GM23248 (cell line): ENCODE measurements around the gene FAM162A. TPM values are rescaled to one million over a fixed set of nuclear protein-coding genes. Genes with fewer than 3 reads are reported as not detected.

Experiments used
- DNase-seq: peaks from one replicate; pipeline ENCODE4 v3.0.0-alpha.2; 2015
- H2AFZ ChIP-seq: fragments of 200-600 bp; sonication (generic); 2 replicates; pipeline ENCODE4 v1.6.1; 2016; ENCODE audit warnings: antibody characterized with exemption
- H3F3A ChIP-seq: fragments of 200-600 bp; sonication (generic); 2 replicates; pipeline ENCODE4 v1.6.1; 2016; ENCODE audit warnings: mild to moderate bottlenecking, antibody characterized with exemption, mixed run types; ENCODE audit not compliant: insufficient read depth
- H3K27ac ChIP-seq: fragments of 200-600 bp; sonication (generic); 2 replicates; pipeline ENCODE4 v1.5.1; 2016; ENCODE audit warnings: mild to moderate bottlenecking
- H3K27me3 ChIP-seq: fragments of 200-600 bp; sonication (generic); replicated peaks from 2 replicates; pipeline ENCODE4 v1.6.1; 2016; ENCODE audit warnings: mild to moderate bottlenecking; ENCODE audit not compliant: insufficient read depth
- H3K36me3 ChIP-seq: fragments of 200-600 bp; sonication (generic); 2 replicates; pipeline ENCODE4 v1.6.1; 2016; ENCODE audit warnings: low read depth, mild to moderate bottlenecking
- H3K4me1 ChIP-seq: fragments of 200-600 bp; sonication (generic); 2 replicates; pipeline ENCODE4 v1.6.1; 2016; ENCODE audit warnings: mild to moderate bottlenecking; ENCODE audit not compliant: insufficient read depth
- H3K4me2 ChIP-seq: fragments of 200-600 bp; sonication (generic); one replicate; pipeline ENCODE4 v1.6.1; 2016; ENCODE audit warnings: mild to moderate bottlenecking; ENCODE audit not compliant: unreplicated experiment
- H3K4me3 ChIP-seq: fragments of 200-600 bp; sonication (generic); 2 replicates; pipeline ENCODE4 v1.5.1; 2016; ENCODE audit warnings: mild to moderate bottlenecking
- H3K79me2 ChIP-seq: fragments of 200-600 bp; sonication (generic); 2 replicates; pipeline ENCODE4 v1.6.1; 2016; ENCODE audit warnings: mild to moderate bottlenecking; ENCODE audit not compliant: insufficient read depth
- H3K9ac ChIP-seq: fragments of 200-600 bp; sonication (generic); 2 replicates; pipeline ENCODE4 v1.6.1; 2016; ENCODE audit warnings: mild to moderate bottlenecking
- H3K9me2 ChIP-seq: fragments of 200-600 bp; sonication (generic); 2 replicates; pipeline ENCODE4 v1.6.1; 2016; ENCODE audit warnings: mixed run types, mild to moderate bottlenecking, moderate library complexity; ENCODE audit not compliant: insufficient read depth
- H3K9me3 ChIP-seq: fragments of 200-600 bp; sonication (generic); one replicate; pipeline ENCODE4 v1.6.1; 2017; ENCODE audit warnings: low read depth
- H4K20me1 ChIP-seq: fragments of 200-600 bp; sonication (generic); 2 replicates; pipeline ENCODE4 v1.6.0; 2016; ENCODE audit not compliant: insufficient read depth
- EZH2 ChIP-seq: fragments of 200-600 bp; sonication (generic); IDR thresholded peaks from 2 replicates; pipeline ENCODE4 v1.6.1; 2018; ENCODE audit warnings: antibody characterized with exemption, mild to moderate bottlenecking; ENCODE audit not compliant: insufficient read depth, poor library complexity, severe bottlenecking
- EZH2phosphoT487 ChIP-seq: fragments of 200-600 bp; sonication (generic); IDR thresholded peaks from 2 replicates; pipeline ENCODE4 v1.6.1; 2018; ENCODE audit warnings: antibody characterized with exemption, moderate library complexity, mild to moderate bottlenecking, low read depth; ENCODE audit not compliant: insufficient read depth
- WGBS, 2 experiments: methylation state at CpG; one replicate each; pipeline ENCODE4 v1.1.6; 2015 to 2017; ENCODE audit warnings: low lambda C conversion rate in 2 of 2, low coverage in 1 of 2; ENCODE audit errors: missing lambda C conversion rate in 2 of 2; 5-methylcytosine and 5-hydroxymethylcytosine counted together
- in situ Hi-C: fragments of 300-500 bp; cut with MboI; formaldehyde crosslinking; loops from 2 replicates; pipeline ENCODE4 v1.15.0; 2020
- polyA plus RNA-seq: library from polyadenylated mRNA; unstranded; fragments of >200 nt; fragmentation: Nextera tagmentation; extraction: Ambion mirVana; gene quantifications from 2 replicates; pipeline ENCODE4 v1.2.1, GENCODE V29; 2016
- total RNA-seq: library from RNA; depleted of rRNA; stranded (reverse); fragments of >200 nt; shearing (Covaris generic); gene quantifications from 2 replicates; pipeline ENCODE4 v1.2.3, GENCODE V29; 2014

FAM162A gene
- total and polyA plus RNA-seq, 2 experiments from 2014 or later: 8.0 to 101 TPM

- H3K9me3 ChIP-seq: no peaks in the 10 kb centered on the region
- H3K4me1 ChIP-seq: peaks cover 16% of the 10 kb centered on the region; the same call in 1 of the 2 replicates
- 79 to 83% methylated on average over 5 of the region's 5 CpGs for WGBS, 2 experiments
- 0 out of 2 replicates have a peak overlapping the region, but pooled peaks have one; percentile 19 for H2AFZ ChIP-seq
- TF ChIP-seq EZH2phosphoT487: no peak
- no peak for TF ChIP-seq EZH2
- H3K4me2 ChIP-seq: peak overlapping the region; percentile 31
- no peak overlapping the region for H3K27ac ChIP-seq
- no peak overlapping the region for H3K9ac ChIP-seq
- no peaks in the 10 kb centered on the region for H4K20me1 ChIP-seq
- no peak overlapping the region for H3K4me3 ChIP-seq
- DNase-seq: peak; percentile 71
- H3F3A ChIP-seq: no peaks in the 10 kb centered on the region
- no peaks in the 10 kb centered on the region for H3K27me3 ChIP-seq
- no peaks in the 10 kb centered on the region for H3K36me3 ChIP-seq
- H3K79me2 ChIP-seq: no peaks in the 10 kb centered on the region
- in situ Hi-C loops: no loop called here
- H3K9me2 ChIP-seq: no peaks in the 10 kb centered on the region
These were observed 33.1 kb upstream of the FAM162A start for GRCh38 chr3:122350814-122351418.

GRCh38 chr3:122351612-122352011 lies 32.4 kb upstream of the FAM162A start:
- no peak for DNase-seq
- Histone ChIP-seq H3K79me2 (no peaks in the 10 kb centered on the region), H4K20me1 (no peaks in the 10 kb centered on the region), H3K4me3 (no peak overlapping the region), H3K4me2 (no peak overlapping the region), H3K4me1 (peaks cover 16% of the 10 kb centered on the region; the same call in 1 of the 2 replicates), H3K27me3 (no peaks in the 10 kb centered on the region), H3F3A (no peaks in the 10 kb centered on the region), H3K9me3 (no peaks in the 10 kb centered on the region), H3K9ac (no peak overlapping the region), H2AFZ (no peak overlapping the region), H3K36me3 (no peaks in the 10 kb centered on the region), H3K9me2 (no peaks in the 10 kb centered on the region), H3K27ac (no peak overlapping the region)
- in situ Hi-C loops: no loop called here
- no peak for TF ChIP-seq EZH2phosphoT487
- no peak for TF ChIP-seq EZH2
- 98 to 100% methylated on average over 4 of the region's 4 CpGs for WGBS, 2 experiments

GRCh38 chr3:122353215-122353614 lies 30.8 kb upstream of the FAM162A start:
- Histone ChIP-seq H4K20me1 (no peaks in the 10 kb centered on the region), H3K36me3 (no peaks in the 10 kb centered on the region), H3K4me2 (no peak overlapping the region), H3F3A (no peaks in the 10 kb centered on the region), H3K79me2 (no peaks in the 10 kb centered on the region), H3K4me3 (no peak overlapping the region), H3K9me3 (no peaks in the 10 kb centered on the region), H3K9ac (no peak overlapping the region), H3K4me1 (peaks cover 20% of the 10 kb centered on the region), H3K27ac (no peak overlapping the region), H2AFZ (no peak overlapping the region), H3K9me2 (no peaks in the 10 kb centered on the region), H3K27me3 (no peaks in the 10 kb centered on the region)
- DNase-seq: peak; percentile 33
- in situ Hi-C loops: no loop called here
- TF ChIP-seq EZH2phosphoT487 (no peak), EZH2 (no peak)
- 25 to 31% methylated on average over 2 of the region's 2 CpGs for WGBS, 2 experiments

- Histone ChIP-seq H3K9me2 (no peaks in the 10 kb centered on the region), H3K9ac (no peak overlapping the region), H4K20me1 (no peaks in the 10 kb centered on the region), H3K4me2 (no peak overlapping the region), H3K4me3 (no peak overlapping the region), H3K27me3 (no peaks in the 10 kb centered on the region), H3K27ac (no peak overlapping the region), H3K36me3 (0 out of 2 replicates have a peak, but pooled peaks cover 5% of the 10 kb centered on the region), H3K4me1 (peaks cover 20% of the 10 kb centered on the region), H3K79me2 (no peaks in the 10 kb centered on the region), H3F3A (no peaks in the 10 kb centered on the region), H2AFZ (no peak overlapping the region), H3K9me3 (no peaks in the 10 kb centered on the region)
- TF ChIP-seq EZH2: no peak
- TF ChIP-seq EZH2phosphoT487: no peak
- in situ Hi-C loops: no loop called here
- DNase-seq: no peak
- 95 to 97% methylated on average over 1 of the region's 1 CpG for WGBS, 2 experiments
These were observed 30.0 kb upstream of the FAM162A start for GRCh38 chr3:122353893-122354401.
